Inflammatory macrophage (primary cell): ENCODE data around the gene EMD.
A peak's percentile ranks its signal among the peaks of the same experiment; 100 is the strongest.
"Not testable (repeated sequence)": the region's sequence is repeated elsewhere in the genome, so short reads cannot be mapped to it uniquely, and the experiment has no call there.

Experiments used
- DNase-seq, 2 donors: peaks; one replicate each; pipeline ENCODE4 v3.0.0-alpha.2; 2020 to 2022

Gene EMD

GRCh38 chrX:154397888-154398667 is 19.0 kb downstream of the EMD start, which contains the start of gene RPL10:
Gene RPL10, plus strand, starts transcription at chrX:154398377. Its CDS starts 143 bp downstream, at chrX:154398520.
- peak; percentile 96 to 97 for DNase-seq

GRCh38 chrX:154398668-154399526 is 19.8 kb downstream of the EMD start:
- peak; percentile 83 for DNase-seq

- DNase-seq, result no peak
Measured at GRCh38 chrX:154399527-154400368, 20.7 kb downstream of the EMD start.

GRCh38 chrX:154400369-154400817 is 21.3 kb downstream of the EMD start:
- not testable (repeated sequence) for DNase-seq

GRCh38 chrX:154401045-154401799 is 22.1 kb downstream of the EMD start:
- peak in 1 of 2 donors; percentile 12 for DNase-seq

GRCh38 chrX:154401918-154402621 is 23.0 kb downstream of the EMD start:
- DNase-seq, result no peak

- DNase-seq, result no peak
Measured at GRCh38 chrX:154402622-154403127, 23.6 kb downstream of the EMD start.

- DNase-seq, result no peak
Measured at GRCh38 chrX:154403192-154403591, 24.1 kb downstream of the EMD start.

GRCh38 chrX:154403858-154404257 is 24.8 kb downstream of the EMD start:
- DNase-seq, result no peak

- no peak for DNase-seq
Measured at GRCh38 chrX:154404625-154405192, 25.6 kb downstream of the EMD start.

GRCh38 chrX:154408659-154409221 is 29.6 kb downstream of the EMD start:
- no peak for DNase-seq

GRCh38 chrX:154409222-154409871 is 30.3 kb downstream of the EMD start, which contains the start of gene DNASE1L1:
Gene DNASE1L1, minus strand, starts transcription at chrX:154409254. Its CDS starts 3,686 bp downstream, at chrX:154405568.
- DNase-seq, result peak; percentile 88 to 92

GRCh38 chrX:154411981-154412340 is 32.9 kb downstream of the EMD start:
- peak; percentile 25 to 64 for DNase-seq

- DNase-seq, result peak; percentile 38 to 45
Measured at GRCh38 chrX:154412468-154412867, 33.4 kb downstream of the EMD start.

GRCh38 chrX:154413142-154413541 is 34.0 kb downstream of the EMD start:
- DNase-seq, result no peak

GRCh38 chrX:154417157-154417556 is 38.1 kb downstream of the EMD start:
- no peak for DNase-seq

GRCh38 chrX:154419189-154419588 is 40.1 kb downstream of the EMD start:
- DNase-seq, result no peak

GRCh38 chrX:154419688-154420401 is 40.8 kb downstream of the EMD start:
- DNase-seq, result no peak

- DNase-seq, result no peak
Measured at GRCh38 chrX:154420402-154420756, 41.3 kb downstream of the EMD start.
